ENCODE measurements around the gene CIITA. TPM values are rescaled to one million over a fixed set of nuclear protein-coding genes. Genes with fewer than 3 reads are reported as not detected.

Gene CIITA
- under 0.01 TPM in 1 of 2 replicates, not detected in the other for total RNA-seq

GRCh38 chr16:10876799-10877341, at the start of gene CIITA:
CIITA (plus strand) TSS chr16:10877202; CDS start chr16:10877331, 129 bp downstream.

GRCh38 chr16:10942352-10943063, 65.5 kb downstream of the CIITA start, which contains the start of gene DEXI:
DEXI (minus strand) TSS chr16:10942468; CDS start chr16:10942005, 463 bp downstream.

GRCh38 chr16:10944249-10945064, 67.5 kb downstream of the CIITA start, which contains the start of gene CLEC16A:
CLEC16A (plus strand) TSS chr16:10944564; CDS start chr16:10944718, 154 bp downstream.

Other genes with a start within 250 kb of the CIITA start
- gene TEKT5, start 182.3 kb upstream of the CIITA start, total RNA-seq, result not detected in 2 replicates
- gene NUBP1, start 133.4 kb upstream of the CIITA start, total RNA-seq, result 19.7 and 32.5 TPM in 2 replicates
- 1.4 TPM in 1 of 2 replicates, not detected in the other for gene TVP23A, start 58.4 kb upstream of the CIITA start, total RNA-seq
- 61.8 and 68.0 TPM in 2 replicates for gene DEXI, start 65.3 kb downstream of the CIITA start, total RNA-seq
- 12.7 and 15.6 TPM in 2 replicates for gene CLEC16A, start 67.4 kb downstream of the CIITA start, total RNA-seq

All from epithelial cell of alveolus of lung (primary cell).